Measurements from ENCODE around the gene EPN1.

EPN1 gene

DNA sequence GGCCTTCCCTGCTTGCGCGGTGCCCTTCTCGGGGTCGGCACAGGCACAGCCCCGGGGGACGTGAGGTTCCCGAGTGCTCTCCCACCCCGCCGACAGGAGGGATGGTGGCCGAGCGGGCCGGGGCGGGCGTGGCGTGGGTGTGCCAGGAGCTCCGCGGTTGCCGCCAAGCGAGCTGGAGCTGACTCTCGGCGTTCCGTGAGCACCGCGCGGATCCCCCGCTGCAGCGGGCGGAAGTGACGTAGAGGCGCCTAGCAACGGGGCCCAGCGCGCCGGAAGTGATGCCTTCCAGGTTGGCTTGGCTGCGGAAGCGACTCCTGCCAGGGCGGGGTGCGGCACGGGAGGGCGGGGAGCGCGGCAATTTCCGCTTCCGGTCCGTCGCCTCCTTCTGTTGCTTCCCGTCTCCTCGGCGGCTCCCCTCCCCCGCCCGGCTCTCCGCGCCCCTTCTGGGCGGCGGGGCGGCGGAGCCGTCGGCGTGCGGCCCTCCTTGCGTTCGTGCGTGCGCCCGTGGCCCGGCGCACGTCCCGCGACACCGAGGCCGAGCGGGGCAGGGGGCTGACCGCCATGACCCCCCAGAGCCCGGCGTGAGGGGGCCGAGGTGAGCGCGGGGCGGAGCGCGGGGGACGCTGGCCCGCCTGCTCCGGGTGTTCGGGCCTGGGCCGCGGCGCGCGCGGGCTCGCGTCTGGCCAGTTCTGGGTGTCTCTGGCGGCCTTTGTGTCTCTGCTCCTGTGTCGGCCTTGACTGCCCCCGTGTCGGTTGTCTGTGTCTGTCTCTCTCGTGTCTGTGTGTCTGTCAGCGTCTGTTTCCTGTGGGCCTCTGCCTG, at the start of gene EPN1:
TSS of gene EPN1 (plus strand) at position 386 of the 820 bp plus-strand sequence. CDS start 3,402 bp downstream, outside the sequence.
- DNase-seq: peak; percentile 91 to 93

DNA sequence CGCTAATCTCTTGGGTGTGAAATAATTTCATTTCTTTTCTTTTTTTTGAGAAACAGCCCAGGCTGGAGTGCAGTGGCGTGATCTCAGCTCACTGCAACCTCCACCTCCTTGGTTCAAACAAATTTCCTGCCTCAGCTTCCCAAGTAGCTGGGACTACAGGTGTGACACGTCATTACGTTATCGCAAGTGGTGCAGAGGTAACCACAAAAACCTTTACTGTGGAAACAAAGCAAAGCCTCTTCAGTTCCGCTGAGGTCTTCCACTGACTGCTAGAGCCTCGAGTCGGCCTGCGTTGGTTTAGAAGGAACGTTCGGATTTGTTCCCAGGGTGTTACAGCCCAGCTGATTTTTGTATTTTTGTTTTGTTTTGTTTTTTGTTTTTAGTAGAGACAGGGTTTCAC, 48.7 kb upstream of the EPN1 start:
- DNase-seq: no peak

DNA sequence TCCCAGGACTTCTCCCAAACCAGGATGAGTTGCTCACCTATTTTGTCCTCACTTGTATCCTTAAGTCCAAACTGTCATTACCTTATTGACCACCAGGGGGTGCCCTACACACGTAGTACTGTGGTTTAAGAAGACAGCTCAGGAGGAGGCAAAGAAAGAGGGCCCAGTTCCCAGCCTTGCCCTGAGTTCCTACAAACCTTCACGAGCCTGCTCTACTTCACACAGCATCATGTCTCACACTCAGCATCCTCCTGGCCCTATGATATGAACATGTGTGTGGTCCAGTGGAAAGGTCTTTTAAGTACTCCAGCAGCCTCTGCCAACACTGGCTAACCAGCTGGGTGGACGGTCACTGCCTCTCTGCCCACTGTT, 42.6 kb upstream of the EPN1 start:
- DNase-seq: peak; percentile 91 to 93

DNA sequence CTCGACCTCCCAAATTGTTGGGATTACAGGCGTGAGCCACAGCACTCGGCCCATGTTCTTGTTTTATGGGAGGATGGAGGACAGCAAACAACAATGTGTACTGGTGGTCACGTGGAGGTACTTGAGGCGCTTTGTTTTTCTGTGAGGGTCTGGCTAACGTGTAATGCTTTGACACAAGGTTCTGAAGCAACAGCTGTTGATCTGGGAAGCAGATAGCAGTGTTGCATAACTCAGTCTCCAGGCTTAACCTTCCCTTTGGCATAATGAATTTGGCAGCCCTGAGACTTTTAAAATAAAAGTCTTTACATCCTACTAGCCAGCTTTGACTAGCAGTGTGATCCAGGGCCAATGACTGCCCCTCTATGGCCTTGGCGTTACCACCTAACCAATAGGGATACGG, 41.2 kb upstream of the EPN1 start:
- no peak for DNase-seq

DNA sequence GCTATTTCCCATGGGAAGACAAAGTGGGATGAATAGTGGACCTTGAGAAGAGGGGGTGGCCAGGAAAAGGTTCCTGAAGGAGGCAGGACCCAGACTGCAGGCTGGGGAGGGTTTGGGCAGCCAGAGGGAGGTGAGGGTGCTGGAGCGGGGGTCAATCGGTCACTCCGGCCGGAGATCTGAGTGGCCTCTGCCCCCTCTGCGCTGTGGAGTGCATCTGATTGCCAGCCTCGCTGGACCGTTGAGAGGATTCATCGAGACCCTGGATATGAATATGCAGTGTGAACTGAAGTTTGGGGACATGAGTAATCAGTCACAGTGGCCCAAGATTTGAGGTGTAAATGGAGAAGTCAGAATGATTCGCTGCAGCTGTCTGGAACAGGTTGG, 39.7 kb upstream of the EPN1 start:
- no peak for DNase-seq

DNA sequence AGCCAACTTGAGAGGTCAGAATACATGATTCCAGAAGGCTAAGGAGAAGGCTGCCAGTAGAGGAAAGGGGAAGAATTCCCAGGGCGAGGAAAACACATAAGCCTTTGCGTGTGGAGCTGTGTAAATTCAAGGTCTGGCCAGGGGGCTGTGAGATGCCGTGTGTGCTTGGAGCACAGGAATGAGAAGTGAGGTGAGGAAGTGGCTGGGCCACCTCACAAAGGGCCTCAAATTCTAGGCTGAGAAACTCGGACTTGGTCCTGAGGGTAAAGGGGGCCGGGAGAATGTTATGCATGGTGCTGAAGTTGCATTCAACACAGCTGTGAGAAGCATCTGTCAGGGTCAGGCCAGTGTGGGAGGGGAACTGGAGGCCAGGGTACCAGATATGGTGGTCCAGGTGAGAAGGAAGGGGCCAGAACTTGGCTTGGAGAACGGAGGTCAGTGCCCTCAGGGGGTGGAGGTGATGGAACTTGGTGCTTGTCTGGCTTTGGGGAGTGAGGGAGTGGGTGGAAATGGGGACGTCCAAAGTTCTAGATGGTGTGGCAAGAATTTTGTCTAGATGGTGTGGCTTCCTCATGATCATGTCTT, 39.1 kb upstream of the EPN1 start:
- no peak for DNase-seq

DNA sequence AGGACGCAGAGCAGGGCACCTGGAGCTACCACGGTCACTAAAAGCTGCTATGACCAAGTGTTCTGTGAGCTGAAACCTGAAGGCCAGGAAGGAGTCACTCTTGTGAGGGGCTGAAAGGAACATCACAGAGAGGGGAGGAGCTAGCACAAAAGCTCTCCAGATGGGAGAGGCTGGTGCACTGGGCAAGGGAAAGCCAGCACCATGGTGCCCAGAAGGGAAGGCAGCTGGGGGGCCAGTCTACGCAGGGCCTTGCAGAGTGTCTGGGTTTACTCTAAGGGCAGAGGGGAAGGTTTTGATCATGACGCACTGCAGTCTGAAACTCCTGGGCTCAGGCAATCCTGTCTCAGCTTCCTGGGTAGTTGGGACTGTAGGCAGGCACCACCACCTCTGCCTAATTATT, 38.3 kb upstream of the EPN1 start:
- no peak for DNase-seq

DNA sequence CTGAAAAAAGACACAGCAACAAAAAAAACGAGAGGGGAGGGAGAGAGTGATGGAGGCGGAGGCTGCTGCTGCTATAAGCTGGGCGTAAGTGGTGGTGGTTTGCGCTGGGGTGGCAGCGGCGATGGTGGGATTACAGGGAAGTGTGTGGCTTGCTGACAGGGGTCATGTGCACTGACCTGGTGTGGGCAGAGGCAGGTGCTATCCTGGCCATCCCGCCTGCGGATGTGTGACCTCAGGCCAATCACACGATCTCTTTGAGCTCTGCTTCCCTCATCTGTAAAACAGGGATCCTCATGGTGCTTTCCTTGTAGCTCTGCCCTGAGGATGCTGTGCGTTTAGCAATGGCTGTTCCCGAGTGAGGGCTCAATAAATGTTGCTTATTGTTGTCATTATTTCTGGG, 37.5 kb upstream of the EPN1 start:
- no peak for DNase-seq

DNA sequence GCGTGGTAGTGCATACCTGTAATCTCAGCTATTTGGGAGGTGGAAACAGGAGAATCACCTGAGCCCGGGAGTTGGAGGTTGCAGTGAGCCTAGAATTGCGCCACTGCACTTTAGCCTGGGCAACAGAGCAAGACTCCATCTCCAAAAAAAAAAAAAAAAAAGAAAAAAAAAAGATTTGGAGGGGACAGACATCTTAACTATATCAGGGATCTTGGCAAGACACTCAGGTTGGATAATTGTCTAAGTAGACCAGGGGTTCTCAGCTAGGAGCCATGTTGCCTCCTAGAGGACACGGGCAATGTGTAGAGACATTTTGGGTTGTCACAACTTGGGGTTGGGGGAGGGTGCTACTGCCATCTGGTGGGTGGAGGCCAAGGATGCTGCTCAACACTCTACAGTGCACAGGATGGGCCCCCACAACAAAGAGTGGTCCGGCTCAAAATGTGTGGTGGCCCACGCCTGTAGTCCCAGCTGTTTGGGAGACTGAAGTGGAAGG, 36.1 kb upstream of the EPN1 start:
- peak; percentile 78 to 84 for DNase-seq

DNA sequence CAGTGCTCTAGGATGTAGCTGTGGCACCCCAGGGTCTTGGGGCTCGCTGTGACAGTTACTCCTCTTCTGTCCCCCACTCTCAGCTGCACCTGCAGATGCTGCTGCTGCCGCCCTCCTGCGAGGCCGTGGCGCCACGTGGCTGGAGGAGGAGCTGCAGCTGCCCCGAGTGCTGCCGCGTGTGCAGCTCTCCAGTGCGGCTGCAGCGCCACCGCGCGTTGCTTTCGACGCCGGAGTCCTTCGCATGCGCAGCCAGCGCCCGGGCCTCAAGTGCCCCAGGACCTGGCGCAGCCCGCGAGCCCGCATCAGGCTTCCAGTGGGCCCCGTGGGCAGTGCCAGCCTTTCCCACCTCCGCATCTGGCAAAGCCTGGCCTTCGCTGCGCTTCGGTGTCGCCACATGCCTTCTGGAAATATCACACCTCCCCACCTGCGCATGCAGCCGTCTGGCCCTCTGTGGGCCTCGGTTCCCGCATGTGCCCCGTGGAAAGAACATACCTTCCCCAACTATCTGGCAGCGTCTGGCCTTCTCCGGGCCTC, 34.9 kb upstream of the EPN1 start:
- no peak for DNase-seq

DNA sequence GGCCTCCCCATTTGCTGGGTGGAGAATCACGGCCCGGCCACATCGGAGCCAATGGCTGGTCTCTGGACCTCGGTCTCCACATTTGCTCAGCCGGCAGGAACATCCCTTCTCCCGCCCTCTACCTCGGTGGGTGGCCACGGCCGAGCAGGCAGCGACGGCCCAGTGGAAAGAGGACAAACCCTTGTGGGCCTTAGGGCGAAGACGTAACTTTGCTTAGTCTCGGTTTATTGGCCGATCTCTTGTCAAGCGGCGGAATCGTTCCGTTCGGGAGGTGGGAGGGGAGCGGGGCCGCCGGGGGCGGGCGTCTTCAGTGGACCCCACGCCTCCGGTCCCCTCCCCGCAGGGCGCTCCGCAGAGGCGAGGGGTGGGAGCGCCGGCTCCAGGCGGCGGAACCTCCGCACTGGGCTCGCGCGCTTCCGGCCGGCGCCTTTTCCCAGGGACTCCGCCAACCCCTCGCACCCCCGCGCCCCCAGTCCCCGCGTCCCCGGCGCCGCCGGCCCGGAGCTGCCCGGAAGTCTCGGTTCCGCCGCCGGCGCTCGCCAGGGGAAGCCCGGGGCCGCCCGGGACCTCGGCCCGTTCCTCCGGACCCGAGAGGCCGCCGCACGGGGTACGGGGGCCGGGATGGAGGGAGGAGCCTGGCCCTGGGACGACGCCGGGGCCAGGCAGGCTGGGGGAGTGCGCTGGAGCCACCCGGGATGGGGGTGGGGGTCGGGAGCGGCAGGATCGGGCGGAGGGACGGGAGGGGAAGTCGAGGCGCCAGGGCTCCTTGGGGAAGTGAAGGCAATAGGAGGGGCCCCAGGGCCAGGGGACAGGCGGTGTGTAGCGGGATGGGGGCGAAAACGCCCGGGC, 34.2 kb upstream of the EPN1 start, which contains the start of gene ZNF580:
TSS of gene ZNF580 (plus strand) at position 426 of the 849 bp plus-strand sequence. CDS start 1,507 bp downstream, outside the sequence.
- DNase-seq: peak; percentile 54 to 55

DNA sequence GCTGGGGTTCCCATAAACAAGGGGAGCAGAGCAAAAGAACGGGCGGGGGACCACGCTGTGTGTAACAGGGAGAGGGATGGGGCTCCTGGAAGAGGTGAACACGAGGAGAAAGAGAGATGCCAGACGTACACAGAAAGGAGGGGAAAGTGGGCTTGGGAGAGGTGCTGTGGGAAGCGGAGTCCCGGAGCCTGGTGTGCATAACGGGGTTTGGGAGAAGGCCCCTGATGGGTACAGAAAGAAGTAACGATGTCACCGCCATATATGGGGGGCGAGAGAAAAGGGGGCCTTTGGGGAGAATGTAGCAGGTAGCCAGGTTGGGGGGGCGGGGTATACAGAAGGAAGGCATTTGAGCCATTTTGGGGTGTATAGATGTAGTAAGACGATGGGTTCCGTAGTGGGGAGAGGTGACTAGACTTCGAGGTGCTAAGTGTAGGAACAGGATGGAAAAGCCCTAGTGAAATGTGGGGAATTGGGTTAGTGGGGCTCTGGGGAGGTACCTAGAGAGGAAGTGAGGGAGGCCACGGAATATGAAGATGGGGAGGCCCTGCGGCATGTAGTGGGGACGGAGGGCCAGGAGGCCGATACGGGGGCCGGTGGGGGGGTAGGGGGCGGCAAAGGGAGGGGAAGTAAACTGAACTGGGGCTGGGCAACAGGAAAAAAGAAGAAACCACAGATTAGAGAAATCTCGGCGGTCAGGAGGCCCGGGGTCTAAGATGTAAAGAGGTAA, 33.4 kb upstream of the EPN1 start:
- peak; percentile 40 to 54 for DNase-seq

DNA sequence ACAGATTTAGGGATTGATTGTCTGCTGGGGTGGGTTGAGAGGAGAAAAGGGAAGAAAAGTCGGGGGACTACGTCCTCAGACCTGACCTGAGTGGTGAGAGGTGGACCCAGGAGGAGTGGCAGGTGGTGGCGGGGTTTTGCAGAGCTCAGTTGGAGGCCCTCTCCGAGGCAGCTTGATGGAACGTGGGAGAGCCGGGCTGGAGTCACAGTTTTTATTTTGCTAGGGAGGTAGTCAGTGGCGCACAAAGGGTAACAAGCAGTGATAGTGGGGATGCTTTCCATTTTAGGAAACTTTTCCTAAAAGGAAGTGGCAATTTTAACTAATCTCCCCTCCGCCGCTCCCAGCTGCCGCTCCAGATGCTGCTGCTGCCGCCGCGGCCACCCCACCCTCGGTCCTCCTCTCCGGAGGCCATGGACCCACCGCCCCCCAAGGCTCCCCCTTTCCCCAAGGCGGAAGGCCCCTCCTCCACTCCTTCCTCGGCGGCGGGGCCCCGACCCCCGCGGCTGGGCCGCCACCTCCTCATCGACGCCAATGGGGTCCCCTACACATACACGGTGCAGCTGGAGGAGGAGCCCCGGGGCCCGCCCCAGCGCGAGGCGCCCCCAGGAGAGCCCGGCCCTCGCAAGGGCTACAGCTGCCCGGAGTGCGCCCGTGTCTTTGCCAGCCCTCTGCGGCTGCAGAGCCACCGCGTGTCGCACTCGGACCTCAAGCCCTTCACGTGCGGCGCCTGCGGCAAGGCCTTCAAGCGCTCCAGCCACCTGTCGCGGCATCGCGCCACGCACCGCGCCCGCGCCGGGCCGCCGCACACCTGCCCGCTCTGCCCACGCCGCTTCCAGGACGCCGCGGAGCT, 32.6 kb upstream of the EPN1 start:
- DNase-seq: no peak

DNA sequence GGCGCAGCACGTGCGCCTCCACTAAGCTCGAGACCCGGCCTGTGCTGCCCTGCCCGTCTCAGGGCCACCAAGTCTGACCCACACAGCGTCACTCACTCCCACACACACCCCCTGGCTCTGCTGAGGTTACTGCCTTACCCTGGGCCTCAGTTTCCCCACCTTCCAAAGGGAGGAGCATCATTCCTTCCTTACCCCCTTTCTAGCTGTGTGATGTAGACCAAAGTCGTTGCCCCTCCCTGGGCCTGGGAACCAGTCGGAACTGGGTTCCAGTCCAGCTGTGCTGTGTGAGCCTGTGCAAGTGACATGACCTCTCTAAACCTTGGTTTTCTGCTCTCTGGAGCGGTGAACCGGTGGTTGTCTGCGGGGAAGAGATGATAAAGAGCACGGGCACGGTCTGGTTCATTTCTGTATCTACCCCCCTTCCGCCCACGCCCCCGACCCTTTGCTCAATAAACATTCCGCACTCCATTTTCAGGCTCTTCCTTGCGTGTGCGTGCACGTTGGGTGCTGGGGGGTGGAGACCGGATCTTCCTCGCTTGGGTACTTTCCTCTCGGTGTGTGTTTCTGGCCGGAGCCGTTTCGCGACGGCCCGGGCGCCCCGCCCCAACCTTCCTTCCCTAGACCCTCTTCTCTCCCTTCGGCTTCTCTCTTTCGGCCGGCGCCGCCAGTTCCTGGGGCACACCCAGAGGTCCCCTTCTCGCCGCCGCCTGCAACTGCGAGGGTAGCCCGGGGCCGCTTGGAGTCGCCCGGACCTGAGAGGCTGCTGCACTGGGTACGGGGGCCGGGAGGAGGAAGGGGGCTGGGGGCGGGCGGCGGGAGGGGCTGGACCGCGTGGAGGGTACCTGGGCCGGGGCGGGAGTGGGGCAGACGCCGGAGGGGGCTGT, 31.8 kb upstream of the EPN1 start, which contains the start of gene ZNF581:
TSS of gene ZNF581 (plus strand) at position 647 of the 884 bp plus-strand sequence. CDS start 923 bp downstream, outside the sequence.
- DNase-seq: peak; percentile 83 to 86

DNA sequence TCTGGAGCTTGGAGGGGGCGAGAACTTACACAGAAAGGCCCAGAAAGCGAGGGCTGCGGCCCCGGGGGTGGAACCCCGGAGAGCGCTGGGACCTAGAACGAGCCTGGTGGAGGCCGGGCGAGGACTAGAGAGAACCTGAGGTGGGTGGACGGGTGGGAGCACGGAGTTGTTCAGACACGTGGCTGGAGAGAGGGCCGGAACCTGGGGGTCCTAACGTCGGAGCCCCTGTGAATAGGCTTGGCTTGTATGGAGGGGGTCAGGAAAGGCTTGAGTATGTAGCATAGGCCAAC, 31.2 kb upstream of the EPN1 start:
- no peak for DNase-seq

DNA sequence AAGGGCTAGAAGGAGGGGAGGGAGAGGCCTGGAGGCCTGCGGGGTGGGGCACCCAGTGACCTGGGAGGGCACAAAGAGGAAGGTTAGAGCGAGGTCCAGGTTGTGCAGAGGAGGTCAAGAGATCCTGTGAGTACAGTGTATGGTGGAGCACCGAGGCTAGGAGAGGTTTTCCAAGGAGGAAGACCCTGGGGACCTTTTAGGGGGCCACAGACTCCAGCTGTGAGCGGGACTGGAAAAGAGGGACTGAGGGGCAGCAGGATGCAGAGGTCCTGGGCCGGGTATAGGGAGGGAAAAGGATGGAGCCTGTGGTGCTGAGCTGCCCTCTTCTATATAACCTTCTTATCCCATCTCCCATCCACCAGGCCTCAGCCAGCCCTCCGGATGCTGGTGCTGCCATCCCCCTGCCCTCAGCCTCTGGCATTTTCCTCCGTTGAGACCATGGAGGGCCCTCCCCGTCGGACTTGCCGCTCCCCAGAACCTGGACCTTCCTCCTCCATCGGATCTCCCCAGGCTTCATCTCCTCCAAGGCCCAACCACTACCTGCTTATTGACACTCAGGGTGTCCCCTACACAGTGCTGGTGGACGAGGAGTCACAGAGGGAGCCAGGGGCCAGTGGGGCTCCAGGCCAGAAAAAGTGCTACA, 30.7 kb upstream of the EPN1 start:
- no peak for DNase-seq

DNA sequence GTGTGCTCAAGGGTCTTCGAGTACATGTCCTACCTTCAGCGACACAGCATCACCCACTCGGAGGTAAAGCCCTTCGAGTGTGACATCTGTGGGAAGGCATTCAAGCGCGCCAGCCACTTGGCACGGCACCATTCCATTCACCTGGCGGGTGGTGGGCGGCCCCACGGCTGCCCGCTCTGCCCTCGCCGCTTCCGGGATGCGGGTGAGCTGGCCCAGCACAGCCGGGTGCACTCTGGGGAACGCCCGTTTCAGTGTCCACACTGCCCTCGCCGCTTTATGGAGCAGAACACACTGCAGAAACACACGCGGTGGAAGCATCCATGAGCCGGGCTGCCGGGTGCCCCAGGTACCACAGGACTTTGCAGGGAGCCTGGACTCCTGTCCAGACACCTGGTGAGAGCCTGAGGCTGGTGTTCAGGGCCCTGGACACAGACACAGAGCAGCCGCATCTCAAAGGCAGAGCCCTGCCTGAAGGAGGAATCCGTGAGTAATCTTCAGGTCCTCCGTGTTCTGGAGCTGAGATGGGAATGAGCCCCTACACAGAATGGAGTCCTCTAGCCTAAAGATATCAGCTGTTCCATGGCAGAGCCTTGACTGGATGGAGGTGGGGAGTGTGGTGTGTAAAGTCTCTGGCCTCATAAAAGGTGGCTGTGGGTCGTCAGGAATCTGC, 30.0 kb upstream of the EPN1 start:
- no peak for DNase-seq

DNA sequence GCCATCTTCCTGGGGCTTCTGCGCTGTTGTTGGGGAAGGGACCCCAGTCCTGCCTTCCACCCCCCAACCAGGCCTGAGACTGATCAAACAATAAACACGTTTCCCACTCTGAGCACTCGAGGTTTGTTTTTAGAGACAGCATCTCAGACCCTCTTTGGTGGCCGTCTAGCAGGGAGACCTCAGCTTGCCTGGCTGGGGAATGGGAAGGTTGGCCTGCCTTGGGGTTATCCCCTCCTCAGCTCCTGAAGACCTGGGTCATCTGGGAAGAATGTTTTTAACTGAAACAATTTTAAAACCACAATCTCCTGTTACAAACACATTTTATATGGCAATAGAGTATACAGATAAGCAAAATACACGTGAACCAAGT, 29.5 kb upstream of the EPN1 start:
- DNase-seq: no peak

Data from Kasumi-1 (cell line).